Measurements from ENCODE around the gene CHSY3.

CHSY3 gene

GRCh38 chr5:129884322-129884721 lies 19.9 kb upstream of the CHSY3 start:
- Histone ChIP-seq H3K9me3 (replicated peaks in 1 of 2; ENCODE audit: control insufficient read depth in 2 of 2, insufficient read depth in 1 of 2, low read depth in 1 of 2, low read length in 2 of 2) (no peaks in the 10 kb centered on the region), H3K27ac (replicated peaks; ENCODE audit: low read length) (no peak overlapping the region), H3K4me3 (ENCODE audit: low read length in 2 of 2) (no peak overlapping the region), H2AFZ (ENCODE audit: low read length) (no peak overlapping the region), H2BK12ac (ENCODE audit: low read length) (no peak overlapping the region), H3K4ac (ENCODE audit: low read length) (no peak overlapping the region), H3K4me2 (ENCODE audit: insufficient read depth, low read length, poor library complexity, severe bottlenecking) (no peak overlapping the region), H2BK120ac (ENCODE audit: low read depth, low read length) (no peak overlapping the region), H2BK15ac (ENCODE audit: low read length) (no peak overlapping the region), H3K36me3 (replicated peaks in 1 of 2; ENCODE audit: control insufficient read depth in 2 of 2, insufficient read depth in 2 of 2, low read length in 2 of 2) (no peaks in the 10 kb centered on the region), H2BK5ac (ENCODE audit: low read length) (no peak overlapping the region), H3K23ac (ENCODE audit: low read depth, low read length, poor library complexity) (no peak overlapping the region), H3K27me3 (ENCODE audit: control insufficient read depth in 3 of 3, insufficient read depth in 3 of 3, low read depth in 1 of 3, low read length in 3 of 3) (no peaks in the 10 kb centered on the region), H3K18ac (ENCODE audit: low read length) (no peak overlapping the region), H3K9ac (ENCODE audit: low read depth, low read length, poor library complexity) (no peak overlapping the region), H3K4me1 (ENCODE audit: control insufficient read depth in 2 of 2, insufficient read depth in 1 of 2, low read depth in 1 of 2, low read length in 2 of 2) (no peaks in the 10 kb centered on the region), H4K8ac (ENCODE audit: low read depth, low read length) (no peak overlapping the region), H3K14ac (ENCODE audit: low read length) (no peak overlapping the region), H4K91ac (ENCODE audit: low read depth, low read length, poor library complexity) (no peak overlapping the region), H2AK5ac (ENCODE audit: low read depth, low read length) (no peak overlapping the region), H3K79me1 (ENCODE audit: low read depth, low read length) (no peaks in the 10 kb centered on the region)
- no CpG with 5 or more reads among the region's 1 CpG for WGBS, 2 donors (ENCODE audit: extremely low coverage in 2 of 2, insufficient read length in 2 of 2, insufficient replicate concordance in 1 of 2)
- DNase-seq (ENCODE audit: low spot score): no peak

GRCh38 chr5:129899454-129899853 lies 4.8 kb upstream of the CHSY3 start:
- Histone ChIP-seq H3K79me1 (ENCODE audit: low read depth, low read length) (no peaks in the 10 kb centered on the region), H3K4me2 (ENCODE audit: insufficient read depth, low read length, poor library complexity, severe bottlenecking) (no peak overlapping the region)
- no peak for DNase-seq (ENCODE audit: low spot score)

GRCh38 chr5:129902816-129903215 lies 1.4 kb upstream of the CHSY3 start:
- no CpG with 5 or more reads among the region's 6 CpGs for WGBS, 2 donors (ENCODE audit: extremely low coverage in 2 of 2, insufficient read length in 2 of 2, insufficient replicate concordance in 1 of 2)
- Histone ChIP-seq H3K4me3 (ENCODE audit: low read length in 2 of 2) (no peak overlapping the region), H3K27me3 (ENCODE audit: control insufficient read depth in 3 of 3, insufficient read depth in 3 of 3, low read depth in 1 of 3, low read length in 3 of 3) (peaks cover 3 to 49% (median 21%) of the 10 kb centered on the region in 3 experiments), H4K91ac (ENCODE audit: low read depth, low read length, poor library complexity) (no peak overlapping the region), H3K9me3 (replicated peaks in 1 of 2; ENCODE audit: control insufficient read depth in 2 of 2, insufficient read depth in 1 of 2, low read depth in 1 of 2, low read length in 2 of 2) (no peaks in the 10 kb centered on the region), H3K9ac (ENCODE audit: low read depth, low read length, poor library complexity) (no peak overlapping the region), H3K4ac (ENCODE audit: low read length) (no peak overlapping the region), H3K14ac (ENCODE audit: low read length) (no peak overlapping the region), H2AFZ (ENCODE audit: low read length) (no peak overlapping the region), H2BK12ac (ENCODE audit: low read length) (no peak overlapping the region), H3K4me1 (ENCODE audit: control insufficient read depth in 2 of 2, insufficient read depth in 1 of 2, low read depth in 1 of 2, low read length in 2 of 2) (peaks cover 7 to 10% of the 10 kb centered on the region in 2 donors), H4K8ac (ENCODE audit: low read depth, low read length) (no peak overlapping the region), H3K36me3 (replicated peaks in 1 of 2; ENCODE audit: control insufficient read depth in 2 of 2, insufficient read depth in 2 of 2, low read length in 2 of 2) (no peaks in the 10 kb centered on the region), H3K27ac (replicated peaks; ENCODE audit: low read length) (no peak overlapping the region), H3K23ac (ENCODE audit: low read depth, low read length, poor library complexity) (no peak overlapping the region), H2BK15ac (ENCODE audit: low read length) (no peak overlapping the region), H2BK5ac (ENCODE audit: low read length) (no peak overlapping the region), H2AK5ac (ENCODE audit: low read depth, low read length) (no peak overlapping the region), H2BK120ac (ENCODE audit: low read depth, low read length) (no peak overlapping the region), H3K4me2 (ENCODE audit: insufficient read depth, low read length, poor library complexity, severe bottlenecking) (no peak overlapping the region), H3K18ac (ENCODE audit: low read length) (no peak overlapping the region), H3K79me1 (ENCODE audit: low read depth, low read length) (no peaks in the 10 kb centered on the region)
- no peak for DNase-seq (ENCODE audit: low spot score)

More at GRCh38 chr5:129899454-129899853, 4.8 kb upstream of the CHSY3 start:
- Histone ChIP-seq H3K23ac (ENCODE audit: low read depth, low read length, poor library complexity) (no peak overlapping the region), H3K4ac (ENCODE audit: low read length) (no peak overlapping the region), H2BK15ac (ENCODE audit: low read length) (no peak overlapping the region), H2AFZ (ENCODE audit: low read length) (no peak overlapping the region), H4K91ac (ENCODE audit: low read depth, low read length, poor library complexity) (no peak overlapping the region), H3K9me3 (replicated peaks in 1 of 2; ENCODE audit: control insufficient read depth in 2 of 2, insufficient read depth in 1 of 2, low read depth in 1 of 2, low read length in 2 of 2) (no peaks in the 10 kb centered on the region), H2BK120ac (ENCODE audit: low read depth, low read length) (no peak overlapping the region), H2BK12ac (ENCODE audit: low read length) (no peak overlapping the region), H3K4me1 (ENCODE audit: control insufficient read depth in 2 of 2, insufficient read depth in 1 of 2, low read depth in 1 of 2, low read length in 2 of 2) (no peaks in the 10 kb centered on the region), H3K14ac (ENCODE audit: low read length) (no peak overlapping the region), H3K18ac (ENCODE audit: low read length) (no peak overlapping the region), H3K27me3 (ENCODE audit: control insufficient read depth in 3 of 3, insufficient read depth in 3 of 3, low read depth in 1 of 3, low read length in 3 of 3) (peaks cover 0 to 25% (median 6%) of the 10 kb centered on the region in 3 experiments), H2BK5ac (ENCODE audit: low read length) (no peak overlapping the region), H4K8ac (ENCODE audit: low read depth, low read length) (no peak overlapping the region), H3K27ac (replicated peaks; ENCODE audit: low read length) (no peak overlapping the region), H3K36me3 (replicated peaks in 1 of 2; ENCODE audit: control insufficient read depth in 2 of 2, insufficient read depth in 2 of 2, low read length in 2 of 2) (no peaks in the 10 kb centered on the region), H2AK5ac (ENCODE audit: low read depth, low read length) (no peak overlapping the region), H3K4me3 (ENCODE audit: low read length in 2 of 2) (no peak overlapping the region), H3K9ac (ENCODE audit: low read depth, low read length, poor library complexity) (no peak overlapping the region)

- Histone ChIP-seq H3K14ac (ENCODE audit: low read length) (no peak overlapping the region), H3K27me3 (ENCODE audit: control insufficient read depth in 3 of 3, insufficient read depth in 3 of 3, low read depth in 1 of 3, low read length in 3 of 3) (peaks cover 3 to 49% (median 23%) of the 10 kb centered on the region in 3 experiments), H4K8ac (ENCODE audit: low read depth, low read length) (peak overlapping the region; percentile 52), H3K4me3 (ENCODE audit: low read length in 2 of 2) (peak overlapping the region; percentile 59 to 85), H2BK15ac (ENCODE audit: low read length) (peak overlapping the region; percentile 44), H3K9ac (ENCODE audit: low read depth, low read length, poor library complexity) (peak overlapping the region; percentile 71), H3K36me3 (replicated peaks in 1 of 2; ENCODE audit: control insufficient read depth in 2 of 2, insufficient read depth in 2 of 2, low read length in 2 of 2) (no peaks in the 10 kb centered on the region), H3K27ac (replicated peaks; ENCODE audit: low read length) (no peak overlapping the region), H2AK5ac (ENCODE audit: low read depth, low read length) (no peak overlapping the region), H3K18ac (ENCODE audit: low read length) (peak overlapping the region; percentile 69), H2BK120ac (ENCODE audit: low read depth, low read length) (no peak overlapping the region), H3K4me1 (ENCODE audit: control insufficient read depth in 2 of 2, insufficient read depth in 1 of 2, low read depth in 1 of 2, low read length in 2 of 2) (peaks cover 7 to 10% of the 10 kb centered on the region in 2 donors), H3K23ac (ENCODE audit: low read depth, low read length, poor library complexity) (peak overlapping the region; percentile 43), H3K79me1 (ENCODE audit: low read depth, low read length) (no peaks in the 10 kb centered on the region), H3K4ac (ENCODE audit: low read length) (no peak overlapping the region), H4K91ac (ENCODE audit: low read depth, low read length, poor library complexity) (no peak overlapping the region), H3K9me3 (replicated peaks in 1 of 2; ENCODE audit: control insufficient read depth in 2 of 2, insufficient read depth in 1 of 2, low read depth in 1 of 2, low read length in 2 of 2) (no peaks in the 10 kb centered on the region), H2AFZ (ENCODE audit: low read length) (peak overlapping the region; percentile 100), H2BK5ac (ENCODE audit: low read length) (peak overlapping the region; percentile 75), H2BK12ac (ENCODE audit: low read length) (no peak overlapping the region), H3K4me2 (ENCODE audit: insufficient read depth, low read length, poor library complexity, severe bottlenecking) (peak overlapping the region; percentile 59)
- no CpG with 5 or more reads among the region's 29 CpGs for WGBS, 2 donors (ENCODE audit: extremely low coverage in 2 of 2, insufficient read length in 2 of 2, insufficient replicate concordance in 1 of 2)
- no peak for DNase-seq (ENCODE audit: low spot score)
These were observed 681 bp upstream of the CHSY3 start for GRCh38 chr5:129903466-129904101.

Measured in neuronal stem cell (in vitro differentiated cells).